Esophagus muscularis mucosa (tissue), 4 donors: ENCODE results near the gene SMARCE1. TPM values are rescaled to one million over a fixed set of nuclear protein-coding genes. Genes with fewer than 3 reads are reported as not detected.

Experiments
- DNase-seq: peaks from one replicate; pipeline ENCODE4 v3.0.0-alpha.2; 2017; ENCODE audit errors: extremely low spot score
- H3K27ac ChIP-seq, 4 donors: fragments of 200-600 bp; sonication (generic); replicated peaks in 1 of 4; 1 replicate in 3 of 4; 2 replicates in 1 of 4; pipeline ENCODE4 v1.5.1; 2016 to 2019; ENCODE audit warnings: mild to moderate bottlenecking in 1 of 4
- H3K27me3 ChIP-seq, 4 donors: fragments of 200-600 bp; sonication (generic); one replicate each; pipeline versions ENCODE4 v1.5.1 to v1.6.0; 2016 to 2019
- H3K36me3 ChIP-seq, 4 donors: fragments of 200-600 bp; sonication (generic); one replicate each; pipeline ENCODE4 v1.5.1; 2016 to 2019
- H3K4me1 ChIP-seq, 4 donors: fragments of 200-600 bp; sonication (generic); one replicate each; pipeline ENCODE4 v1.5.1; 2016 to 2019
- H3K4me3 ChIP-seq, 4 donors: fragments of 200-600 bp; sonication (generic); 1 replicate in 2 of 4; 2 replicates in 2 of 4; pipeline ENCODE4 v1.5.1; 2016 to 2019; ENCODE audit warnings: mild to moderate bottlenecking in 4 of 4, moderate library complexity in 1 of 4
- H3K9me3 ChIP-seq, 4 donors: fragments of 200-600 bp; sonication (generic); 1 replicate in 3 of 4; 2 replicates in 1 of 4; pipeline ENCODE4 v1.5.1; 2016 to 2019
- CTCF ChIP-seq, 3 experiments: fragments of 200-600 bp in 2 of 3; fragments of 450-650 bp in 1 of 3; sonication (generic) in 2 of 3; IDR thresholded peaks; one replicate each; pipeline ENCODE4 v1.5.1; 2017 to 2019; ENCODE audit warnings: antibody characterized with exemption in 3 of 3, mild to moderate bottlenecking in 2 of 3, moderate library complexity in 1 of 3
- EP300 ChIP-seq: sonication (generic); formaldehyde crosslinking; IDR thresholded peaks from one replicate; pipeline ENCODE4 v1.6.1; 2017; ENCODE audit warnings: antibody characterized with exemption
- POLR2A ChIP-seq: fragments of 450-650 bp; IDR thresholded peaks from one replicate; pipeline ENCODE4 v1.6.1; 2017; ENCODE audit warnings: antibody characterized with exemption, moderate library complexity, mild to moderate bottlenecking, low read depth
- POLR2AphosphoS5 ChIP-seq, 2 donors: sonication (generic); formaldehyde crosslinking; IDR thresholded peaks; one replicate each; pipeline ENCODE4 v1.6.1; 2017; ENCODE audit warnings: antibody characterized with exemption in 2 of 2
- WGBS: methylation state at CpG from one replicate; pipeline ENCODE4 v1.1.5; 2018; 5-methylcytosine and 5-hydroxymethylcytosine counted together
- intact Hi-C: fragments of 100-400 bp; cut with DNase I; formaldehyde crosslinking; loops from one replicate; pipeline ENCODE4 v1.15.1; 2023
- total RNA-seq, 4 donors: library from RNA; depleted of rRNA; stranded (reverse); fragments of >200 nt; gene quantifications; one replicate each; pipeline versions ENCODE4 v1.1.0 to v1.2.1, GENCODE V29; 2016

SMARCE1 gene
- total RNA-seq, 4 donors from 2014 or later: 86.8 to 112 (median 102) TPM

GRCh38 chr17:40579471-40579870 is 68.1 kb downstream of the SMARCE1 start:
- no peaks in the 10 kb centered on the region for H3K27me3 ChIP-seq
- H3K36me3 ChIP-seq: no peaks in the 10 kb centered on the region
- H3K9me3 ChIP-seq: peaks cover 0 to 7% (median 6%) of the 10 kb centered on the region in 4 donors
- DNase-seq: peak; percentile 87
- intact Hi-C loops: no loop called here
- H3K27ac ChIP-seq: no peak overlapping the region
- TF ChIP-seq CTCF (IDR thresholded peaks at IDR 0.05) (no peak), POLR2A (no peak), EP300 (no peak), POLR2AphosphoS5 (IDR thresholded peaks at IDR 0.05) (no peak)
- H3K4me1 ChIP-seq: peaks cover 0 to 11% (median 7%) of the 10 kb centered on the region in 4 donors
- no peak overlapping the region for H3K4me3 ChIP-seq
- 95% methylated on average over 3 of the region's 3 CpGs for WGBS

GRCh38 chr17:40577611-40578065 is 70.0 kb downstream of the SMARCE1 start:
- H3K27me3 ChIP-seq: no peaks in the 10 kb centered on the region
- no peaks in the 10 kb centered on the region for H3K36me3 ChIP-seq
- TF ChIP-seq CTCF (IDR thresholded peaks at IDR 0.05) (no peak), EP300 (no peak), POLR2AphosphoS5 (IDR thresholded peaks at IDR 0.05) (no peak), POLR2A (no peak)
- peak; percentile 66 for DNase-seq
- H3K27ac ChIP-seq: no peak overlapping the region
- WGBS: 75% methylated on average over 5 of the region's 5 CpGs
- intact Hi-C loops: no loop called here
- H3K4me3 ChIP-seq: no peak overlapping the region
- peaks cover 0 to 16% (median 14%) of the 10 kb centered on the region in 4 donors for H3K9me3 ChIP-seq
- H3K4me1 ChIP-seq: peaks cover 0 to 11% (median 7%) of the 10 kb centered on the region in 4 donors

GRCh38 chr17:40576113-40576740 is 71.4 kb downstream of the SMARCE1 start:
- Histone ChIP-seq H3K9me3 (peaks cover 0 to 19% (median 14%) of the 10 kb centered on the region in 4 donors), H3K4me1 (peaks cover 0 to 1% (median 0%) of the 10 kb centered on the region in 4 donors), H3K36me3 (no peaks in the 10 kb centered on the region), H3K27ac (no peak overlapping the region), H3K27me3 (no peaks in the 10 kb centered on the region), H3K4me3 (no peak overlapping the region)
- intact Hi-C loops: no loop called here
- 71% methylated on average over 5 of the region's 5 CpGs for WGBS
- DNase-seq: no peak
- no peak for TF ChIP-seq EP300
- TF ChIP-seq POLR2A: no peak
- no peak for TF ChIP-seq POLR2AphosphoS5 (IDR thresholded peaks at IDR 0.05)

Other genes with a start within 250 kb of the SMARCE1 start
- gene TOP2A, start 229.9 kb downstream of the SMARCE1 start, total RNA-seq: 1 to 10 TPM in 1 of 4 donors, under 1 TPM in 3; under 0.01 to 1.4 (median 0.30) TPM
- 100 to 1,000 TPM; 258 to 444 (median 268) TPM for gene IGFBP4, start 204.4 kb downstream of the SMARCE1 start, total RNA-seq
- not detected for gene TNS4, start 146.2 kb downstream of the SMARCE1 start, total RNA-seq
- gene CCR7, start 82.3 kb downstream of the SMARCE1 start, total RNA-seq: under 1 TPM in 1 of 4 donors, not detected in 3; 0.33 TPM
- 1 to 10 TPM in 3 of 4 donors, under 1 TPM in 1; 0.97 to 3.0 (median 2.7) TPM for gene KRT222, start 17.4 kb upstream of the SMARCE1 start, total RNA-seq
- gene KRT24, start 55.9 kb upstream of the SMARCE1 start, total RNA-seq: under 1 TPM in 3 of 4 donors, not detected in 1; 0.17 to 0.52 (median 0.42) TPM
- not detected for gene KRT25, start 107.5 kb upstream of the SMARCE1 start, total RNA-seq
- gene KRT26, start 124.4 kb upstream of the SMARCE1 start, total RNA-seq: not detected
- gene KRT27, start 134.7 kb upstream of the SMARCE1 start, total RNA-seq: not detected
- gene KRT28, start 152.1 kb upstream of the SMARCE1 start, total RNA-seq: not detected
- 10 to 100 TPM in 3 of 4 donors, 1 to 10 TPM in 1; 9.9 to 15.7 (median 10.7) TPM for gene KRT10, start 174.8 kb upstream of the SMARCE1 start, total RNA-seq
- not detected for gene KRT12, start 219.4 kb upstream of the SMARCE1 start, total RNA-seq
- gene KRT20, start 237.4 kb upstream of the SMARCE1 start, total RNA-seq: under 1 TPM in 1 of 4 donors, not detected in 3; 0.52 TPM